Neural progenitor cell (in vitro differentiated cells): Measurements from ENCODE around the gene MTTP. TPM values are rescaled to one million over a fixed set of nuclear protein-coding genes. Genes with fewer than 3 reads are reported as not detected.

ENCODE experiments used
- DNase-seq: peaks from one replicate; pipeline ENCODE4 v3.0.0-alpha.2; 2016; ENCODE audit warnings: low spot score
- H2AFZ ChIP-seq: fragments of 200-600 bp; sonication (generic); replicated peaks from 2 replicates; pipeline ENCODE4 v1.6.1; 2016; ENCODE audit warnings: antibody characterized with exemption
- H3F3A ChIP-seq: fragments of 200-600 bp; sonication (generic); 2 replicates; pipeline ENCODE4 v1.6.1; 2016; ENCODE audit warnings: antibody characterized with exemption, low read depth
- H3K27ac ChIP-seq: fragments of 200-600 bp; sonication (generic); 2 replicates; pipeline ENCODE4 v1.5.1; 2016; ENCODE audit warnings: mild to moderate bottlenecking
- H3K27me3 ChIP-seq: fragments of 200-600 bp; sonication (generic); 2 replicates; pipeline ENCODE4 v1.6.1; 2016; ENCODE audit warnings: mild to moderate bottlenecking, moderate library complexity
- H3K36me3 ChIP-seq: fragments of 200-600 bp; sonication (generic); 2 replicates; pipeline ENCODE4 v1.5.1; 2016
- H3K4me1 ChIP-seq: fragments of 200-600 bp; sonication (generic); 2 replicates; pipeline ENCODE4 v1.6.1; 2016; ENCODE audit warnings: mixed run types
- H3K4me2 ChIP-seq: fragments of 200-600 bp; sonication (generic); 2 replicates; pipeline ENCODE4 v1.6.1; 2016
- H3K4me3 ChIP-seq: fragments of 200-600 bp; sonication (generic); 2 replicates; pipeline ENCODE4 v1.5.1; 2016
- H3K79me2 ChIP-seq: fragments of 200-600 bp; sonication (generic); 2 replicates; pipeline ENCODE4 v1.6.1; 2016; ENCODE audit warnings: low read depth
- H3K9ac ChIP-seq: fragments of 200-600 bp; sonication (generic); 2 replicates; pipeline ENCODE4 v1.6.1; 2016
- H3K9me3 ChIP-seq: fragments of 200-600 bp; sonication (generic); 2 replicates; pipeline ENCODE4 v1.5.1; 2016; ENCODE audit warnings: low read depth
- H4K20me1 ChIP-seq: fragments of 200-600 bp; sonication (generic); 2 replicates; pipeline ENCODE4 v1.6.1; 2016; ENCODE audit warnings: low read depth
- H3K27ac Mint-ChIP-seq: 3 replicates; pipeline ENCODE4 v1.8.0; 2021; ENCODE audit warnings: mixed read lengths
- H3K27me3 Mint-ChIP-seq: 2 replicates; pipeline ENCODE4 v1.8.0; 2022; ENCODE audit warnings: low read depth, mild to moderate bottlenecking, inconsistent platforms, moderate library complexity, mixed read lengths; ENCODE audit not compliant: insufficient read depth
- H3K36me3 Mint-ChIP-seq: 3 replicates; pipeline ENCODE4 v1.8.0; 2021; ENCODE audit warnings: mixed read lengths
- H3K4me1 Mint-ChIP-seq: 3 replicates; pipeline ENCODE4 v1.8.0; 2021; ENCODE audit warnings: mixed read lengths
- H3K4me3 Mint-ChIP-seq: 3 replicates; pipeline ENCODE4 v1.8.0; 2021; ENCODE audit warnings: mild to moderate bottlenecking, moderate library complexity, mixed read lengths
- H3K9me3 Mint-ChIP-seq: 3 replicates; pipeline ENCODE4 v1.8.0; 2020; ENCODE audit warnings: mixed read lengths
- EZH2 ChIP-seq: fragments of 200-600 bp; sonication (generic); IDR thresholded peaks from 2 replicates; pipeline ENCODE4 v1.6.1; 2017; ENCODE audit warnings: antibody characterized with exemption, mild to moderate bottlenecking, moderate library complexity
- EZH2phosphoT487 ChIP-seq: fragments of 200-600 bp; sonication (generic); IDR thresholded peaks from 2 replicates; pipeline ENCODE4 v1.6.1; 2017; ENCODE audit warnings: antibody characterized with exemption
- total RNA-seq: library from RNA; depleted of rRNA; stranded (reverse); fragments of >200 nt; gene quantifications from 2 replicates; pipeline ENCODE4 v1.2.3, GENCODE V29; 2015; ENCODE audit warnings: low replicate concordance
- TF ChIP-seq, protein P1 (sequence below): fragments of 200-600 bp; sonication (generic); IDR thresholded peaks from 2 replicates; pipeline ENCODE4 v1.5.1; 2017; ENCODE audit warnings: antibody characterized with exemption, mild to moderate bottlenecking

MTTP gene
- total RNA-seq, 1 donor from 2014 or later: 4.4 TPM

DNA sequence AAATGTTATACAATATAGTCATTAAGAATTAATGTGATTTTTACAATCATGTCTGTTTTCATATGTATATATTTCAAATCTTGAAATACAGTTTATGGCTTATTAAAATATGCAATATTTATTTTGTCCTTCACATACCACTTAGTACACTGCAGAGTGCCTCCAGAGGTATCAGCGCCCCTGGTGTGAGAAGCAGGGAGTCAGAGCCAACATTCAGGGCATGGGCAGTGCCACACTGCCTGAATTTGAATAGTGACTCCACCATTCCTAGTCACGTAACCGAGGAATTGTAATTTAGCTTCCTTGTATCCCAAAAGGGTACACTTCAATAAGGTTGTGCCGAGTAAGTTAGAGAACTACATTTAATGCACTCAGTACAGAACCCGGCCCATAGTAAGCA is 87.3 kb downstream of the MTTP start:
- H3K4me3 Mint-ChIP-seq: no peak overlapping the region
- H3K9me3 Mint-ChIP-seq: no peaks in the 10 kb centered on the region
- DNase-seq: no peak
- Histone ChIP-seq H2AFZ (no peak overlapping the region), H3K9me3 (no peaks in the 10 kb centered on the region), H3K27ac (no peak overlapping the region), H3K4me3 (no peak overlapping the region), H3F3A (no peaks in the 10 kb centered on the region), H3K27me3 (no peaks in the 10 kb centered on the region), H3K79me2 (no peaks in the 10 kb centered on the region), H3K4me1 (no peaks in the 10 kb centered on the region), H4K20me1 (no peaks in the 10 kb centered on the region), H3K4me2 (no peak overlapping the region), H3K9ac (no peak overlapping the region), H3K36me3 (no peaks in the 10 kb centered on the region)
- no peaks in the 10 kb centered on the region for H3K36me3 Mint-ChIP-seq
- peaks cover 33% of the 10 kb centered on the region for H3K4me1 Mint-ChIP-seq
- TF ChIP-seq EZH2phosphoT487 (no peak), EZH2 (no peak)
- TF ChIP-seq, protein P1, sequence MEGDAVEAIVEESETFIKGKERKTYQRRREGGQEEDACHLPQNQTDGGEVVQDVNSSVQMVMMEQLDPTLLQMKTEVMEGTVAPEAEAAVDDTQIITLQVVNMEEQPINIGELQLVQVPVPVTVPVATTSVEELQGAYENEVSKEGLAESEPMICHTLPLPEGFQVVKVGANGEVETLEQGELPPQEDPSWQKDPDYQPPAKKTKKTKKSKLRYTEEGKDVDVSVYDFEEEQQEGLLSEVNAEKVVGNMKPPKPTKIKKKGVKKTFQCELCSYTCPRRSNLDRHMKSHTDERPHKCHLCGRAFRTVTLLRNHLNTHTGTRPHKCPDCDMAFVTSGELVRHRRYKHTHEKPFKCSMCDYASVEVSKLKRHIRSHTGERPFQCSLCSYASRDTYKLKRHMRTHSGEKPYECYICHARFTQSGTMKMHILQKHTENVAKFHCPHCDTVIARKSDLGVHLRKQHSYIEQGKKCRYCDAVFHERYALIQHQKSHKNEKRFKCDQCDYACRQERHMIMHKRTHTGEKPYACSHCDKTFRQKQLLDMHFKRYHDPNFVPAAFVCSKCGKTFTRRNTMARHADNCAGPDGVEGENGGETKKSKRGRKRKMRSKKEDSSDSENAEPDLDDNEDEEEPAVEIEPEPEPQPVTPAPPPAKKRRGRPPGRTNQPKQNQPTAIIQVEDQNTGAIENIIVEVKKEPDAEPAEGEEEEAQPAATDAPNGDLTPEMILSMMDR: no peak
- H3K27ac Mint-ChIP-seq: no peak overlapping the region
- no peaks in the 10 kb centered on the region for H3K27me3 Mint-ChIP-seq

GRCh38 chr4:99664716-99665115 is 90.1 kb downstream of the MTTP start:
- Histone ChIP-seq H3F3A (no peaks in the 10 kb centered on the region), H3K4me3 (no peak overlapping the region), H3K27ac (no peak overlapping the region), H3K4me2 (no peak overlapping the region), H3K9ac (no peak overlapping the region), H3K4me1 (no peaks in the 10 kb centered on the region), H3K27me3 (no peaks in the 10 kb centered on the region), H3K9me3 (no peaks in the 10 kb centered on the region), H2AFZ (no peak overlapping the region), H3K36me3 (no peaks in the 10 kb centered on the region), H4K20me1 (no peaks in the 10 kb centered on the region), H3K79me2 (no peaks in the 10 kb centered on the region)
- H3K27me3 Mint-ChIP-seq: no peaks in the 10 kb centered on the region
- H3K4me1 Mint-ChIP-seq: peaks cover 17% of the 10 kb centered on the region
- no peak overlapping the region for H3K4me3 Mint-ChIP-seq
- H3K36me3 Mint-ChIP-seq: no peaks in the 10 kb centered on the region
- no peaks in the 10 kb centered on the region for H3K9me3 Mint-ChIP-seq
- H3K27ac Mint-ChIP-seq: no peak overlapping the region
- no peak for DNase-seq
- TF ChIP-seq EZH2 (no peak), EZH2phosphoT487 (no peak)

DNA sequence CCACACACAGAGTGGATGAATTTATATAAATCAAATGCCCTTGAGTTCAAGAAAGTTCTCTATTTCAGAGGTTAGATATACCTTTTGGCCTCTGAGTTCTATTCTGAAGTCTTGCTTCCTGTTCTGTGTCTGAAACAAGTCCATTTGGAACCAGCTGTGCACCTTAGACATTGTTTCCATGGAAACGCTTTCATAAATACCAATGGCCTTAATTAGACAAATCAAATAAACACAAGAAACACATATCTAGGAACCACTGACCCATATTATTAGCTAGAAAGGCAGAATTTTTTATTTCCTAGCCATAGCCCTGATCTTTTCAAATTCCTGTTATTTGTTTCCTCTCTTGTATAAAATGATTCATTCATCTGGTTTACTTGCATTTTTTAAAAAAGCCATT is 91.4 kb downstream of the MTTP start:
- Histone ChIP-seq H3K27me3 (no peaks in the 10 kb centered on the region), H4K20me1 (no peaks in the 10 kb centered on the region), H3K9me3 (no peaks in the 10 kb centered on the region), H2AFZ (no peak overlapping the region), H3K4me3 (no peak overlapping the region), H3K4me1 (no peaks in the 10 kb centered on the region), H3K79me2 (no peaks in the 10 kb centered on the region), H3K4me2 (no peak overlapping the region), H3F3A (no peaks in the 10 kb centered on the region), H3K36me3 (no peaks in the 10 kb centered on the region), H3K27ac (no peak overlapping the region), H3K9ac (no peak overlapping the region)
- TF ChIP-seq EZH2phosphoT487: no peak
- TF ChIP-seq EZH2: no peak
- TF ChIP-seq, protein P1: no peak
- Mint-ChIP-seq H3K36me3 (no peaks in the 10 kb centered on the region), H3K4me3 (no peak overlapping the region), H3K27me3 (no peaks in the 10 kb centered on the region), H3K4me1 (peaks cover 17% of the 10 kb centered on the region), H3K27ac (peak overlapping the region; percentile 30), H3K9me3 (no peaks in the 10 kb centered on the region)
- DNase-seq: no peak

DNA sequence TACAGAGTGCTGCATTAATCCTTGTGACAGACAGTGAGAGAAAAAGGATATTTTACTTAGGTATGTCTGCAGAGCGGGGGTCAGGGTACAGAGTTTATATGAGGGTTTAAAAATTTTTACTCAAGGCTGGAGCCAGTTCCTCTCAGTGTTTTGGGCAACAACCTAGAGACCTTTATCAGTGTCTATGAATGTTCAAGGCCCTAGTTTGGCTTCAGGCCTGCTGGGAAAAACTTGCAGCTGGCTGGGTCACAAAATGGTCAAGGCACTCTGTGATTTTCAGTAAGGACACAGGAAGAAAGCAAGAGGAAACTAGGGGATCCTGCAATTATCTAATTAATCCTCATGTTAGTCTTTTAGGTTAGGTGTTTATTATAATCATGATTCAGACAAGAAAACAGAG is 93.8 kb downstream of the MTTP start:
- no peak overlapping the region for H3K27ac Mint-ChIP-seq
- H3K4me3 Mint-ChIP-seq: no peak overlapping the region

More for the DNA sequence above, 93.8 kb downstream of the MTTP start:
- peaks cover 3% of the 10 kb centered on the region for H3K36me3 Mint-ChIP-seq
- Histone ChIP-seq H3K9me3 (no peaks in the 10 kb centered on the region), H3F3A (no peaks in the 10 kb centered on the region), H3K36me3 (no peaks in the 10 kb centered on the region), H3K27me3 (no peaks in the 10 kb centered on the region), H3K27ac (no peak overlapping the region), H3K4me2 (no peak overlapping the region), H3K79me2 (no peaks in the 10 kb centered on the region), H4K20me1 (no peaks in the 10 kb centered on the region), H3K4me3 (no peak overlapping the region), H3K4me1 (no peaks in the 10 kb centered on the region), H2AFZ (no peak overlapping the region), H3K9ac (no peak overlapping the region)
- H3K27me3 Mint-ChIP-seq: no peaks in the 10 kb centered on the region
- H3K9me3 Mint-ChIP-seq: peaks cover 13% of the 10 kb centered on the region
- TF ChIP-seq EZH2 (no peak), EZH2phosphoT487 (no peak)
- TF ChIP-seq, protein P1: no peak
- H3K4me1 Mint-ChIP-seq: peaks cover 17% of the 10 kb centered on the region
- DNase-seq: no peak
